GM23248 (cell line): ENCODE data around the gene RNF14. TPM values are rescaled to one million over a fixed set of nuclear protein-coding genes. Genes with fewer than 3 reads are reported as not detected.

Source experiments
- DNase-seq: peaks from one replicate; pipeline ENCODE4 v3.0.0-alpha.2; 2015
- H2AFZ ChIP-seq: fragments of 200-600 bp; sonication (generic); 2 replicates; pipeline ENCODE4 v1.6.1; 2016; ENCODE audit warnings: antibody characterized with exemption
- H3F3A ChIP-seq: fragments of 200-600 bp; sonication (generic); 2 replicates; pipeline ENCODE4 v1.6.1; 2016; ENCODE audit warnings: mild to moderate bottlenecking, antibody characterized with exemption, mixed run types; ENCODE audit not compliant: insufficient read depth
- H3K27ac ChIP-seq: fragments of 200-600 bp; sonication (generic); 2 replicates; pipeline ENCODE4 v1.5.1; 2016; ENCODE audit warnings: mild to moderate bottlenecking
- H3K27me3 ChIP-seq: fragments of 200-600 bp; sonication (generic); replicated peaks from 2 replicates; pipeline ENCODE4 v1.6.1; 2016; ENCODE audit warnings: mild to moderate bottlenecking; ENCODE audit not compliant: insufficient read depth
- H3K36me3 ChIP-seq: fragments of 200-600 bp; sonication (generic); 2 replicates; pipeline ENCODE4 v1.6.1; 2016; ENCODE audit warnings: low read depth, mild to moderate bottlenecking
- H3K4me1 ChIP-seq: fragments of 200-600 bp; sonication (generic); 2 replicates; pipeline ENCODE4 v1.6.1; 2016; ENCODE audit warnings: mild to moderate bottlenecking; ENCODE audit not compliant: insufficient read depth
- H3K4me2 ChIP-seq: fragments of 200-600 bp; sonication (generic); one replicate; pipeline ENCODE4 v1.6.1; 2016; ENCODE audit warnings: mild to moderate bottlenecking; ENCODE audit not compliant: unreplicated experiment
- H3K4me3 ChIP-seq: fragments of 200-600 bp; sonication (generic); 2 replicates; pipeline ENCODE4 v1.5.1; 2016; ENCODE audit warnings: mild to moderate bottlenecking
- H3K79me2 ChIP-seq: fragments of 200-600 bp; sonication (generic); 2 replicates; pipeline ENCODE4 v1.6.1; 2016; ENCODE audit warnings: mild to moderate bottlenecking; ENCODE audit not compliant: insufficient read depth
- H3K9ac ChIP-seq: fragments of 200-600 bp; sonication (generic); 2 replicates; pipeline ENCODE4 v1.6.1; 2016; ENCODE audit warnings: mild to moderate bottlenecking
- H3K9me2 ChIP-seq: fragments of 200-600 bp; sonication (generic); 2 replicates; pipeline ENCODE4 v1.6.1; 2016; ENCODE audit warnings: mixed run types, mild to moderate bottlenecking, moderate library complexity; ENCODE audit not compliant: insufficient read depth
- H3K9me3 ChIP-seq: fragments of 200-600 bp; sonication (generic); one replicate; pipeline ENCODE4 v1.6.1; 2017; ENCODE audit warnings: low read depth
- H4K20me1 ChIP-seq: fragments of 200-600 bp; sonication (generic); 2 replicates; pipeline ENCODE4 v1.6.0; 2016; ENCODE audit not compliant: insufficient read depth
- EZH2 ChIP-seq: fragments of 200-600 bp; sonication (generic); IDR thresholded peaks from 2 replicates; pipeline ENCODE4 v1.6.1; 2018; ENCODE audit warnings: antibody characterized with exemption, mild to moderate bottlenecking; ENCODE audit not compliant: insufficient read depth, poor library complexity, severe bottlenecking
- EZH2phosphoT487 ChIP-seq: fragments of 200-600 bp; sonication (generic); IDR thresholded peaks from 2 replicates; pipeline ENCODE4 v1.6.1; 2018; ENCODE audit warnings: antibody characterized with exemption, moderate library complexity, mild to moderate bottlenecking, low read depth; ENCODE audit not compliant: insufficient read depth
- WGBS, 2 experiments: methylation state at CpG; one replicate each; pipeline ENCODE4 v1.1.6; 2015 to 2017; ENCODE audit warnings: low lambda C conversion rate in 2 of 2, low coverage in 1 of 2; ENCODE audit errors: missing lambda C conversion rate in 2 of 2; 5-methylcytosine and 5-hydroxymethylcytosine counted together
- in situ Hi-C: fragments of 300-500 bp; cut with MboI; formaldehyde crosslinking; loops from 2 replicates; pipeline ENCODE4 v1.15.0; 2020
- polyA plus RNA-seq: library from polyadenylated mRNA; unstranded; fragments of >200 nt; fragmentation: Nextera tagmentation; extraction: Ambion mirVana; gene quantifications from 2 replicates; pipeline ENCODE4 v1.2.1, GENCODE V29; 2016
- total RNA-seq: library from RNA; depleted of rRNA; stranded (reverse); fragments of >200 nt; shearing (Covaris generic); gene quantifications from 2 replicates; pipeline ENCODE4 v1.2.3, GENCODE V29; 2014

The RNF14 gene
- total and polyA plus RNA-seq, 2 experiments from 2014 or later, result 77.8 to 101 TPM

DNA sequence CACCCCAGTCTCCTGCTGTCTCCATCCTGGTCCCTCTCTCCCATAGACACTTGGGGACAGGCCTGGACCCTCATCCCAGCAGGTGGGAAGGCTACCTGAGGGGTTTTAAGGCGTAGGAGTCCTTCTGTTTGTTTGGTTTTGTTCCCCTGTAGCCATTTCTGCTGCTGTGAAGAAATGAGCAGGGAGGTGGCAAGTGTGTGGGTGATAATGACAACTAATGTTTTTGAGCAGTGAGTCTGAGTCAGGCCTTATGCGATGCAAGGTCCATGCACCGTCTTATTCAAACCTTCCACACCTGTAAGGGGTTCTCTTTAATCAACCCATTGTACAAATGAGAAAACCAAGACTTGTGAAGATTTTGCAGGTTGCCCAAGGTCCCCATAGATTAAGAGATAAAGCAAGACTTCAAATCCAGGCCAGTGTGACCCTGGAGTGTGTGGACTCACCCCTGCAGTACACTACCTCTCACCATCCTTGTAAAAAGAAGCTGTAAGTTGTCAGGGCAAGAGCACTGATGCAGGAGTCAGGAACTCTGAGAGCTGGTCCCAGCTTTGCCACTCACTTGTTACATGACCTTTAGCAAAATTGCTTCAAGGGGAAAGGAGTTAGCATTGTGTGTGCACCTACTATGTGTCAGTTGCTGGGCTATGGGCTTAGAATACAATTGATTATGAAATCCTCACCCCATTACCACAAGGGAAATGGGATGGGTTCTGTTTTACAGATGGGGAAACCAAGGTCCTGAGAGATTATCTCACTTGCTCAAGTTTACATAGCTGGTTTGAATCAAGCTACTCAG lies 18.5 kb upstream of the RNF14 start:
- Histone ChIP-seq H2AFZ (no peak overlapping the region), H3F3A (no peaks in the 10 kb centered on the region), H3K27ac (no peak overlapping the region), H3K9ac (no peak overlapping the region), H3K27me3 (no peaks in the 10 kb centered on the region), H3K36me3 (no peaks in the 10 kb centered on the region), H3K9me3 (no peaks in the 10 kb centered on the region), H3K4me1 (no peaks in the 10 kb centered on the region), H4K20me1 (no peaks in the 10 kb centered on the region), H3K79me2 (no peaks in the 10 kb centered on the region), H3K4me2 (no peak overlapping the region), H3K9me2 (no peaks in the 10 kb centered on the region), H3K4me3 (no peak overlapping the region)
- in situ Hi-C loops, result no loop called here
- no peak for TF ChIP-seq EZH2phosphoT487
- TF ChIP-seq EZH2, result no peak
- WGBS, 2 experiments, result 78 to 90% methylated on average over 3 of the region's 3 CpGs
- DNase-seq, result no peak

DNA sequence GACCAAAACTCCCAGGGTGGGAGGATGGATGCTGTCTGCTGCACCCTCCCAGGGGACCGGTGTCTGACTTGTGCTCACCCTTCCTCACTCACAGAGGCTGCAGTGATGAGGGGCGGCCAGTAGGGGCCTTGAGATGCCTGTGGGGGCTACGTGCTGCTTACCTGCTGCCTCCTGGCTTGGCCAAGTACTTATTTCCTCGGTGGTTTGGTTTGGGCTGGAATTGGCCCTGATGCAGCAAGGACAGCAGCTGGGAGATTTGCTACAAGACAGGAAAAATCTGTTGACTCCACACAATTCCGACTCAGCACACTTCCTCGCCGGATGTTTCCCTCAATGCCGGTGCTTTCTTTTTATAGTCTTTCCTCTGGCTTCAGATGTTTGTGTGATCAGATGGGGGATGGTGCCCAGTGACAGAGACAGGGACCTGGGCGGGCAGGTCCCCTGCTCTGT lies 17.5 kb upstream of the RNF14 start:
- in situ Hi-C loops, result no loop called here
- H3F3A ChIP-seq, result no peaks in the 10 kb centered on the region
- H3K27ac ChIP-seq, result no peak overlapping the region
- no peaks in the 10 kb centered on the region for H3K36me3 ChIP-seq
- no peaks in the 10 kb centered on the region for H3K4me1 ChIP-seq
- no peaks in the 10 kb centered on the region for H4K20me1 ChIP-seq
- TF ChIP-seq EZH2phosphoT487 (no peak), EZH2 (no peak)
- no peaks in the 10 kb centered on the region for H3K9me3 ChIP-seq
- H3K4me2 ChIP-seq, result no peak overlapping the region
- H3K9ac ChIP-seq, result no peak overlapping the region
- H3K27me3 ChIP-seq, result no peaks in the 10 kb centered on the region
- 68 to 73% methylated on average over 9 of the region's 9 CpGs for WGBS, 2 experiments
- no peak for DNase-seq
- no peaks in the 10 kb centered on the region for H3K9me2 ChIP-seq
- no peak overlapping the region for H2AFZ ChIP-seq
- H3K4me3 ChIP-seq, result no peak overlapping the region
- no peaks in the 10 kb centered on the region for H3K79me2 ChIP-seq

DNA sequence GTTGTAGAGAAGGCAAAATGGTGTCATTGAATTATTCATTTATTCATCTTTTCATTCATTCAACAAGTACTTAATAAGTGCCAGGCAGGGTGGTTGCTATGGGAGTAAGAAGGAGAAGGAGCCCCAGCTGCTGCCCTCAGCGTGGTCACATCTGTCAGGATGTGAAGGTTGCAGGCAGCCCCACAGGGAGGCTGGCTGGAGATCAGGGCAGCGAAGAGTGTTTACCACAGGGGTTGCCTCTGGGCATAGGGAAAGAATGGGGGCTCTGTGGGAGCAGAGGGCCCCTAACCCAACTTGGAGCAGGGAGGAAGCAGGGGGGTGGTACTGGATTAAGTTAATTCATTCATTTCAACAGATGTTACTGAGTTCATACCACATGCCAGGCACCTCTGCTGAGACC lies 16.9 kb upstream of the RNF14 start:
- no peak for DNase-seq
- in situ Hi-C loops, result no loop called here

DNA sequence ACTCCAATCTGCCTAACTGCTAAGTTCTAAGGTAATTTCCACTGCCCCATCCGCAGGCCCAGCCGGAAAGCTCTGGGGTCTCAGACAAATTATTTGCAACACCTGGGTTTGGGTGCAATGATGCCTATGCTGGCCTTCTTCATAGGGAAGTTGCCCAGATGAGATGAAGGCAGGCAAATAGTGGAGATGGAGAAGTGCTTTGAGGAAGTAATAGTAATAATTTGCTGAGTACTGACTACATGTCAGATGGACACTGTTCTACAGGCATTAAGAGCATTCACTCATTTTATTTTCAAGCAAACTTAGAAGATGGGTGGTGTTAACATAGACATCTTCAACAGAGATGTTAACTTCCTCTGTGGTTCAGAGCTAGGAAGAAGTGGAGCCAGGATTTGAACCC lies 14.7 kb upstream of the RNF14 start:
- no peaks in the 10 kb centered on the region for H3F3A ChIP-seq
- no peaks in the 10 kb centered on the region for H4K20me1 ChIP-seq
- no peak overlapping the region for H3K27ac ChIP-seq
- in situ Hi-C loops, result no loop called here
- H3K9me3 ChIP-seq, result no peaks in the 10 kb centered on the region
- DNase-seq, result no peak
- no peak overlapping the region for H3K9ac ChIP-seq
- no peak for TF ChIP-seq EZH2
- no peak for TF ChIP-seq EZH2phosphoT487
- no peaks in the 10 kb centered on the region for H3K27me3 ChIP-seq
- H3K4me2 ChIP-seq, result no peak overlapping the region
- H3K9me2 ChIP-seq, result no peaks in the 10 kb centered on the region
- H3K36me3 ChIP-seq, result no peaks in the 10 kb centered on the region
- WGBS, 2 experiments, result 94 to 97% methylated on average over 2 of the region's 2 CpGs
- no peaks in the 10 kb centered on the region for H3K79me2 ChIP-seq
- H3K4me1 ChIP-seq, result no peaks in the 10 kb centered on the region; the same call in 1 of the 2 replicates
- H2AFZ ChIP-seq, result no peak overlapping the region
- no peak overlapping the region for H3K4me3 ChIP-seq

More for the DNA sequence above, 16.9 kb upstream of the RNF14 start:
- no peak overlapping the region for H3K9ac ChIP-seq
- no peaks in the 10 kb centered on the region for H3K27me3 ChIP-seq
- no peak overlapping the region for H2AFZ ChIP-seq
- no peaks in the 10 kb centered on the region for H3K79me2 ChIP-seq
- no peaks in the 10 kb centered on the region for H4K20me1 ChIP-seq
- no peak overlapping the region for H3K4me2 ChIP-seq
- 85 to 88% methylated on average over 2 of the region's 2 CpGs for WGBS, 2 experiments
- no peaks in the 10 kb centered on the region for H3K36me3 ChIP-seq
- TF ChIP-seq EZH2phosphoT487, result no peak
- no peak for TF ChIP-seq EZH2
- no peaks in the 10 kb centered on the region for H3K9me3 ChIP-seq
- no peak overlapping the region for H3K27ac ChIP-seq
- H3K9me2 ChIP-seq, result no peaks in the 10 kb centered on the region
- H3K4me1 ChIP-seq, result no peaks in the 10 kb centered on the region
- H3K4me3 ChIP-seq, result no peak overlapping the region
- no peaks in the 10 kb centered on the region for H3F3A ChIP-seq
